Peyer's patch (tissue), 4 donors: ENCODE results near the gene ZNF346. TPM values are rescaled to one million over a fixed set of nuclear protein-coding genes. Genes with fewer than 3 reads are reported as not detected.

Source experiments
- DNase-seq, 3 donors: peaks; one replicate each; pipeline ENCODE4 v3.0.0-alpha.2; 2017 to 2019
- H3K27ac ChIP-seq, 4 donors: fragments of 200-600 bp; sonication (generic); one replicate each; pipeline ENCODE4 v1.5.1; 2016 to 2019
- H3K27me3 ChIP-seq, 2 donors: fragments of 200-600 bp; sonication (generic); one replicate each; pipeline ENCODE4 v1.5.1; 2019
- H3K36me3 ChIP-seq, 3 donors: fragments of 200-600 bp; sonication (generic); one replicate each; pipeline ENCODE4 v1.5.1; 2016 to 2019
- H3K4me1 ChIP-seq, 4 donors: fragments of 200-600 bp; sonication (generic); one replicate each; pipeline ENCODE4 v1.5.1; 2016 to 2019
- H3K4me3 ChIP-seq, 4 donors: fragments of 200-600 bp; sonication (generic); 1 replicate in 3 of 4; 2 replicates in 1 of 4; pipeline ENCODE4 v1.5.1; 2016 to 2019; ENCODE audit warnings: mild to moderate bottlenecking in 1 of 4
- H3K9me3 ChIP-seq, 4 donors: fragments of 200-600 bp; sonication (generic); one replicate each; pipeline ENCODE4 v1.5.1; 2016 to 2019; ENCODE audit warnings: mild to moderate bottlenecking in 1 of 4
- CTCF ChIP-seq, 6 experiments: fragments of 450-650 bp in 4 of 6; fragments of 200-600 bp in 2 of 6; sonication (generic) in 1 of 6; IDR thresholded peaks; one replicate each; pipeline ENCODE4 v1.5.1; 2017 to 2019; ENCODE audit warnings: antibody characterized with exemption in 6 of 6, mild to moderate bottlenecking in 3 of 6, moderate library complexity in 1 of 6
- POLR2A ChIP-seq, 2 donors: fragments of 450-650 bp; IDR thresholded peaks; one replicate each; pipeline ENCODE4 v1.5.1; 2017; ENCODE audit warnings: antibody characterized with exemption in 2 of 2, mild to moderate bottlenecking in 2 of 2, moderate library complexity in 2 of 2
- total RNA-seq, 4 donors: library from RNA; depleted of rRNA; stranded (reverse); fragments of >200 nt; gene quantifications; one replicate each; pipeline ENCODE4 v1.1.0, GENCODE V29; 2016

The ZNF346 gene
- total RNA-seq, 4 donors from 2014 or later: 15.9 to 27.3 (median 20.0) TPM

DNA sequence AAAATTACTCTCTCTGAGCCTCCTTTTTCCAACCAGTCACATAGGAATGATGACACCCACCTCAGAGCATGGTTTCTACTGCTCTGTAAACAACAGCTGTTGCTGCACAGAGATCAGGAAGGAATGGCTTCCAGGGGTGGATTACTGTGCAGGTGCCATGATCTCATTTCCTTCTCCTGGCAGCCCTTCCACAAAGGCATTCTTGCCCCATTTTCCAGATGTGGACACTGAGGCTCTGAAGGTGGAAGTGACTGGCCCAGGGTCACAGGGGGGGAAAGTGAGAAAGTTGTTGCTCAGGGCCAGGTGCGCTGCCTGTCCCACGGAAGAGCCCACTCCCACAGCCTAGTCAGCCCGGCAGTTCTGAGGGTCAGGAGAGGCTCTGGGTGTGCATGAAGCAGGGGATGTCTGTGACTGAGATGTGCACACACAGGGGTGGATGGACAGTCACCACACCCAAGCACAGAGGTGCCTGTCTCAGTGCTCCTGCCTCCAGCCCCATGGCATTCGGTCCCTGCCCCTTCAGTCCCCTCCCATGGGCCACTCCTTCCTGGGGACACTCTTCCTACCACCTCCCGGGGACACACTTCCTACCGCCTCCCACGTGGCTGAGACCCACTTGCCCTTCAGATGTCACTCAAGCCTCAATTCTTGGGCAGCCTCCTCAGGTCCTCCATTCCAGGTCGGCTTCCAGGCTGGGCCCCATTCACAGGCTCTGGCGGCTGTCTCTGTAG lies 81.2 kb downstream of the ZNF346 start:
- no peaks in the 10 kb centered on the region for H3K9me3 ChIP-seq
- no peaks in the 10 kb centered on the region for H3K27me3 ChIP-seq
- H3K4me1 ChIP-seq: peaks cover 0 to 5% (median 2%) of the 10 kb centered on the region in 4 donors
- TF ChIP-seq CTCF (IDR thresholded peaks at IDR 0.05): no peak
- no peak for TF ChIP-seq POLR2A (IDR thresholded peaks at IDR 0.05)
- no peak overlapping the region for H3K4me3 ChIP-seq
- no peak overlapping the region for H3K27ac ChIP-seq
- DNase-seq: no peak
- no peaks in the 10 kb centered on the region for H3K36me3 ChIP-seq

DNA sequence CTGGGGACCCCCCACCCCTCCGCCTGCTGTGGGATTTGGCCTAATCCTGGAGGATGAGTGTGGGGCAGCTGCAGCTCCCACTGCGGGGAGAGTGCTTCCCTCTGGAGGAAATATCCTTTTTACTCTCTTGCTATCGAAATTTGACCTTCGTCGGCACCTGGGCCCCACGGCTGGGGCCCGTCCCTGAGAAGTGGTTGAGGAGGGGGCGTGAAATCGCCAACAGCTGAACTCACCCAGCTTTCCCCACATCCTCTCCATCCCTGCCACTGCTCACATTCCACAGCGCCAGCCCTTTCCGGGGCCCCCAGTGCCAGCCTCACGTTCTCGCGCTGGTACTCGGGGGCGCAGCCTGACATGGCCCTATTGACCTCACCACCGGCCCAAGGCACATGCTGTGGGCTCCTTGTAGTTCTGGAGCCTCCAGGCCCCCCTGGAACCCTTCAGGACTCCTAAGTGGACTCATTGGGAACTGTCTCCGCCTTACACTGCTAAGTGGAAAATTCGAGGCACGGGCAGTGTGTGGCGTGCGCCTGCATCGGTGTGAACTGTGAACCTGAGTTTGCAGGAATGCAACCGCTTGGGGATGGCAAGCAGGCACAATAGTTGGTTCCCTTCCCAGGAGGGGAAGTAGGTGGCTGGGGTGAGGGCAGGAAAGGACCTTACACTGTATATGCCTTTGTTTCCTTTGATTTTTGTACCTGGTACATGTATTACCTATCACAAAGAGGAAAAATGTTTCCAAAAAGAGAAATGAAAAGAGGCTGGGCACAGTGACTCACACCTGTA lies 83.4 kb downstream of the ZNF346 start:
- no peaks in the 10 kb centered on the region for H3K27me3 ChIP-seq
- no peak for TF ChIP-seq POLR2A (IDR thresholded peaks at IDR 0.05)
- no peak for TF ChIP-seq CTCF (IDR thresholded peaks at IDR 0.05)
- no peak overlapping the region for H3K4me3 ChIP-seq
- H3K36me3 ChIP-seq: no peaks in the 10 kb centered on the region
- H3K9me3 ChIP-seq: no peaks in the 10 kb centered on the region
- no peak for DNase-seq
- no peak overlapping the region for H3K27ac ChIP-seq
- H3K4me1 ChIP-seq: peaks cover 0 to 13% (median 0%) of the 10 kb centered on the region in 4 donors

DNA sequence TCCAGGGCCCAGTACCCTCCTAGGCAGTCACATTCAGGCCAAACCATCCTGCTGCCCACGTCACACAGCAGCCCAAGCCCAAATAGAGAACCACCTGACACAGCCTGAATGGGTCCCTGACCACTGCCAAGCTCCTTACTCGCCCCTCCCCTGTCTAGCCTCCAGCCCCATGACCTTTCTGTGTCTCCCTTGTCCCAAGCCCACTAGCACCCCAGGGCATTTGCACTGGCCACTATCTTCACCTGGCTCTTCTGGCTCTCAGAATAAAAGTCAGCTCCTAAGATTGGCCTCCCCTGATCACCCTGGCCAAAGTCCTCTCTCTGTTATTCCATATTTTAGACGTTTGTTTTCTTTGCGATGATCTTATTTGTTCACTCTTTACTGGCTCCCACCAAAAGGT lies 84.7 kb downstream of the ZNF346 start:
- H3K9me3 ChIP-seq: no peaks in the 10 kb centered on the region

DNA sequence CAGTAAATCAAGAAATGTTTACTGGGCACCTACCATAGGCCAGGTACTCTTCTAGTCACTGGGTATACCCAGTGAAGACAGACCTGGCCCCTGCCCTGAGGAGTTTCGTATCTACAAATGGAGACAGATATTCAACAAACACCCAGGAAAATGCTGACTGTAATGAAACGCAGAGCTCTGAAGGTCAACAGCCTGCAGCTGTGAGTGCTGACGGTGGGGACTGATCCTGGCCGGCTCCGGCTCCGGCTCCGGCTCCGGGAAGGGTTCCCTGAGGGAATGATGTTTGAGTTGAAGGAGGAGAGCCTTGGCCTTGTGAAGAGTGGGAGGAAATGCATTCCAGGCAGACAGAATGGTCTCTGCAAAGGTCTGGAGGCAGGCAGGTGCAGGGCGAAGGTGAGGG lies 87.3 kb downstream of the ZNF346 start:
- Histone ChIP-seq H3K27me3 (no peaks in the 10 kb centered on the region), H3K36me3 (no peaks in the 10 kb centered on the region), H3K27ac (peak overlapping the region in 1 of 4 donors; percentile 31), H3K4me1 (peaks cover 0 to 26% (median 0%) of the 10 kb centered on the region in 4 donors), H3K9me3 (no peaks in the 10 kb centered on the region), H3K4me3 (no peak overlapping the region)
- no peak for TF ChIP-seq POLR2A (IDR thresholded peaks at IDR 0.05)
- TF ChIP-seq CTCF (IDR thresholded peaks at IDR 0.05): no peak
- DNase-seq: no peak

More for the DNA sequence above, 84.7 kb downstream of the ZNF346 start:
- TF ChIP-seq POLR2A (IDR thresholded peaks at IDR 0.05) (no peak), CTCF (IDR thresholded peaks at IDR 0.05) (no peak)
- no peaks in the 10 kb centered on the region for H3K36me3 ChIP-seq
- no peak overlapping the region for H3K27ac ChIP-seq
- no peak for DNase-seq
- H3K27me3 ChIP-seq: no peaks in the 10 kb centered on the region
- H3K4me3 ChIP-seq: no peak overlapping the region
- peaks cover 0 to 13% (median 0%) of the 10 kb centered on the region in 4 donors for H3K4me1 ChIP-seq

DNA sequence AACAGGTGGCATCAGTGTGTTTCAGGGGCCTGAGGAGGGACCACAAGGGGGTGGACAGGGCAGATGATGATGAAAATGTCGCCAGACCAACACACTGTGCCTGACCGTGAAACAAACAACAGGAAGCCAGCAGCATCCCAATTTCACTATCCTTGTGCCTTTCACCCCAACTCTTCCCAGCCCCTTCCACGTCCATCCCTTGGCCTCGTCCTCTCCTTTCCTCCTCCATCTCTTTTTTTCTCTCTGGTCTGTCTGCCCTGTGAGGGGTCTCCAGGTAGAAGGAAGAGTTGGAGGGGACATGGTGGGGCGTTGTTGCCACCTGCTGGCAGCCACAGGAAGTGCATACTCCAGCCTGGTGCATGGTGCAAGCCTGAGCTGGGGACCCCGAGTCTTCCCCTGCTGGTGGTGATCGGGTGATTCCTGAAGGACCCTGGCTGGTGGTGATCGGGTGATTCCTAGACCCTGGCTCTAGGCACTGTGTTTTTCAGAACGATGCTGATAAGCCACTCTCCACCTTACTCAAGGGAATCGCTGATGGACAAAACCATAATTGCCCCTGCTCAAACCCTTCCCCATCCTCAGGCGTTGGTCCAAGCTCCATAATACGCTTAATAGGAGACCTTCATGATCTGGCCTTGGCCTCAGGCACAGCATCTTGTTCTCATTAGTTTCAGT lies 89.4 kb downstream of the ZNF346 start:
- Histone ChIP-seq H3K9me3 (no peaks in the 10 kb centered on the region), H3K27ac (no peak overlapping the region), H3K4me1 (peaks cover 0 to 36% (median 0%) of the 10 kb centered on the region in 4 donors), H3K27me3 (no peaks in the 10 kb centered on the region), H3K36me3 (no peaks in the 10 kb centered on the region), H3K4me3 (no peak overlapping the region)
- peak; percentile 67 to 81 (median 76) for DNase-seq
- TF ChIP-seq CTCF (IDR thresholded peaks at IDR 0.05): peak; percentile 89 to 93 (median 92)
- TF ChIP-seq POLR2A (IDR thresholded peaks at IDR 0.05): no peak
